HEK293 (cell line): ENCODE measurements around the gene FAM118B.

Source experiments
- CTCF ChIA-PET: fragments of 350-600 bp; formaldehyde crosslinking; extraction: SDS; loops from one replicate; lab custom pipeline; 2021; ENCODE audit warnings: antibody characterized with exemption; lab: Yijun Ruan, JAX
- POLR2A ChIA-PET: fragments of 300-600 bp; formaldehyde crosslinking; extraction: SDS; loops from one replicate; lab custom pipeline; 2020; ENCODE audit warnings: antibody characterized with exemption, inconsistent platforms; lab: Yijun Ruan, JAX
- H3K27ac ChIP-seq: fragments of 200-500 bp; sonication (Bioruptor generic); 2 replicates; pipeline ENCODE4 v1.5.1; 2014; ENCODE audit warnings: low read depth, low read length, control low read depth, inconsistent platforms; ENCODE audit errors: extremely low read depth
- H3K36me3 ChIP-seq, 2 experiments: fragments of 200-500 bp in 1 of 2; sonication (Bioruptor generic) in 1 of 2; 1 replicate in 1 of 2; 2 replicates in 1 of 2; pipeline ENCODE4 v1.5.1; 2014 to 2017; ENCODE audit warnings: inconsistent platforms in 2 of 2, low read length in 2 of 2; ENCODE audit not compliant: control insufficient read depth in 2 of 2, insufficient read depth in 1 of 2
- H3K4me1 ChIP-seq: fragments of 200-500 bp; sonication (Bioruptor generic); 2 replicates; pipeline ENCODE4 v1.5.1; 2014; ENCODE audit warnings: mild to moderate bottlenecking, low read length, inconsistent platforms; ENCODE audit not compliant: control insufficient read depth, insufficient read depth
- H3K4me3 ChIP-seq: 2 replicates; pipeline ENCODE4 v1.5.1; 2011; ENCODE audit warnings: low read depth, mild to moderate bottlenecking, control low read depth, low read length, moderate library complexity
- H3K9me3 ChIP-seq: fragments of 200-500 bp; sonication (Bioruptor generic); 2 replicates; pipeline ENCODE4 v1.5.1; 2014; ENCODE audit warnings: low read depth, low read length, inconsistent platforms; ENCODE audit not compliant: control insufficient read depth, insufficient read depth
- HIC1 ChIP-seq: fragments of 450-650 bp; formaldehyde crosslinking; IDR thresholded peaks from 2 replicates; pipeline ENCODE4 v1.5.1; 2016; ENCODE audit warnings: missing biosample characterization, missing genetic modification characterization
- HOXD13 ChIP-seq: sonication (generic); formaldehyde crosslinking; IDR thresholded peaks from 2 replicates; pipeline ENCODE4 v1.8.0; 2022; ENCODE audit warnings: missing genetic modification reagents, borderline replicate concordance
- KLF8 ChIP-seq: fragments of 450-650 bp; formaldehyde crosslinking; IDR thresholded peaks from 2 replicates; pipeline ENCODE4 v1.5.1; 2016; ENCODE audit warnings: missing biosample characterization, missing genetic modification characterization
- OVOL3 ChIP-seq: fragments of 450-650 bp; formaldehyde crosslinking; IDR thresholded peaks from 2 replicates; pipeline ENCODE4 v1.5.1; 2016; ENCODE audit warnings: missing biosample characterization, missing genetic modification characterization
- SP2 ChIP-seq: fragments of 450-650 bp; formaldehyde crosslinking; IDR thresholded peaks from 2 replicates; pipeline ENCODE4 v1.5.1; 2016; ENCODE audit warnings: missing biosample characterization, missing genetic modification characterization
- ZNF146 ChIP-seq: fragments of 450-650 bp; formaldehyde crosslinking; IDR thresholded peaks from 2 replicates; pipeline ENCODE4 v1.5.1; 2016; ENCODE audit warnings: missing biosample characterization, missing genetic modification characterization
- ZNF174 ChIP-seq: fragments of 450-650 bp; formaldehyde crosslinking; IDR thresholded peaks from 2 replicates; pipeline ENCODE4 v1.5.0; 2017; ENCODE audit warnings: missing biosample characterization, mild to moderate bottlenecking, missing genetic modification characterization
- ZNF23 ChIP-seq: fragments of 450-650 bp; formaldehyde crosslinking; IDR thresholded peaks from 2 replicates; pipeline ENCODE4 v1.5.1; 2016; ENCODE audit warnings: missing biosample characterization, missing genetic modification characterization, borderline replicate concordance
- ZNF311 ChIP-seq: fragments of 450-650 bp; formaldehyde crosslinking; IDR thresholded peaks from 2 replicates; pipeline ENCODE4 v1.5.1; 2017; ENCODE audit warnings: missing biosample characterization, missing genetic modification characterization, borderline replicate concordance
- ZNF510 ChIP-seq: fragments of 450-650 bp; formaldehyde crosslinking; IDR thresholded peaks from 2 replicates; pipeline ENCODE4 v1.5.1; 2018; ENCODE audit warnings: mild to moderate bottlenecking, missing genetic modification characterization, missing biosample characterization; ENCODE audit not compliant: insufficient replicate concordance
- ZNF560 ChIP-seq: fragments of 450-650 bp; formaldehyde crosslinking; IDR thresholded peaks from 2 replicates; pipeline ENCODE4 v1.5.1; 2017; ENCODE audit warnings: missing biosample characterization, missing genetic modification characterization, borderline replicate concordance
- TF ChIP-seq, protein P1 (sequence below): fragments of 450-650 bp; formaldehyde crosslinking; IDR thresholded peaks from 2 replicates; pipeline ENCODE4 v1.5.1; 2016; ENCODE audit warnings: missing biosample characterization, missing genetic modification characterization
- TF ChIP-seq, protein P2 (sequence below): fragments of 450-650 bp; formaldehyde crosslinking; IDR thresholded peaks from 2 replicates; pipeline ENCODE4 v1.5.1; 2016; ENCODE audit warnings: missing biosample characterization, missing genetic modification characterization

Gene FAM118B

DNA sequence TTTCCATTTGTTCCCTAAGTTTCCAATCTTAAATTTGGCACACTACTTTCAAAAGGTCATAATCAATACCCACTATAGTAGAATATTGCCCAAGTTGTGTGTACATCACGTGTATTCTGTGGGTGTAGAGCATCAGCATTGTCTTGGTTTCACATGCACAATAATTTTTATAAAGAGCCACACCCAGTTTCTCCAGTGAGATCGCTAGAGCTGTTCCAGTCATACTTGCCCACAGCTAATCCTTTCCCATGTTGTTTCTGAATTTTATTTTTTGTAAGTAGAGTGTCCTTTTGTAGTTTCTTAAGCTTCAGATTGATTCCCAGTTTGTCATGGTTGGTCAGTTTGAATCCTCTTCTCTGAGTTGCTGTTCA, 13.7 kb downstream of the FAM118B start (continued):
- no peak for TF ChIP-seq ZNF23
- TF ChIP-seq OVOL3 (tag by site-specific recombination) = no peak
- TF ChIP-seq HIC1 (tag by site-specific recombination) = no peak
- TF ChIP-seq, all 188 proteins: peak for 0

DNA sequence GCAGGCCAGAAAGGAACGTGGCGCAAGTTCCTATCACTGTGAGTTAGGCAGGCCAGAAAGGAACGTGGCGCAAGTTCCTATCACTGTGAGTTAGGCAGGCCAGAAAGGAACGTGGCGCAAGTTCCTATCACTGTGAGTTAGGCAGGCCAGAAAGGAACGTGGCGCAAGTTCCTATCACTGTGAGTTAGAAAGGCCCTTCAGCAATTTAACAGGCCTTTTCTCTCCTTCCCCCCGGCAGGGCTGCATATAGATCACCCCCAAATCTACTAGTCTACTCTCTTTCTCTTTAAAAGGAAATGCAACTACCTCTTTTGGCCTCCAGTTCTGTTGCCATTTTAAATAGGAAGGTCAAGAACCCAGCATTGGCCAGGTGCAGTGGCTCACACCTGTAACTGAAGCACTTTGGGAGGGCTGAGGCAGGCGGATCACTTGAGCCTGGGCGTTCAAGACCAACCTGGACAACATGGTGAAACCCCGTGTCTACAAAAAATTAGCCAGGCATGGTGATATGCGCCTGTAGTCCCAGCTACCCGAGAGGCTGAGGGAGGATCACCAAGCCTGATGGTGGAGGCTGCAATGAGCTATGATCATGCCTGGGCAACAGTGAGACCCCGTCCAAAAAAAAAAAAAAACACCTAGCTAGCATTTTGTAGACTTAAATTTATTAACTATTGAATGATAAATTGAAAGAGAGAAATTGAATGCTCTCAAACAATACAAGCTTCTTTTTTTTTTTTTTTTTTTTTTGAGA, 14.9 kb downstream of the FAM118B start:
- POLR2A ChIA-PET = interaction anchor here (0.6 to 0.7 kb wide), 2 partner anchors 226 to 288 kb away, joined by 4 read pairs; no protein-coding TSS in a partner anchor
- Histone ChIP-seq H3K9me3 (no peaks in the 10 kb centered on the region), H3K36me3 (peaks cover 0 to 6% of the 10 kb centered on the region in 2 experiments; a peak in 1 of 3 replicates), H3K27ac (no peak overlapping the region), H3K4me3 (no peak overlapping the region), H3K4me1 (peaks cover 3% of the 10 kb centered on the region; the same call in 1 of the 2 replicates)
- CTCF ChIA-PET = no interaction called here
- TF ChIP-seq KLF8 (tag by site-specific recombination) (no peak), ZNF146 (tag by site-specific recombination) (no peak), ZNF174 (no peak), ZNF560 (tag by site-specific recombination) (no peak), ZNF311 (tag by site-specific recombination) (no peak), ZNF510 (tag by site-specific recombination) (no peak), HOXD13 (CRISPR knock-in tag) (no peak), SP2 (tag by site-specific recombination) (no peak)
- TF ChIP-seq, protein P1, sequence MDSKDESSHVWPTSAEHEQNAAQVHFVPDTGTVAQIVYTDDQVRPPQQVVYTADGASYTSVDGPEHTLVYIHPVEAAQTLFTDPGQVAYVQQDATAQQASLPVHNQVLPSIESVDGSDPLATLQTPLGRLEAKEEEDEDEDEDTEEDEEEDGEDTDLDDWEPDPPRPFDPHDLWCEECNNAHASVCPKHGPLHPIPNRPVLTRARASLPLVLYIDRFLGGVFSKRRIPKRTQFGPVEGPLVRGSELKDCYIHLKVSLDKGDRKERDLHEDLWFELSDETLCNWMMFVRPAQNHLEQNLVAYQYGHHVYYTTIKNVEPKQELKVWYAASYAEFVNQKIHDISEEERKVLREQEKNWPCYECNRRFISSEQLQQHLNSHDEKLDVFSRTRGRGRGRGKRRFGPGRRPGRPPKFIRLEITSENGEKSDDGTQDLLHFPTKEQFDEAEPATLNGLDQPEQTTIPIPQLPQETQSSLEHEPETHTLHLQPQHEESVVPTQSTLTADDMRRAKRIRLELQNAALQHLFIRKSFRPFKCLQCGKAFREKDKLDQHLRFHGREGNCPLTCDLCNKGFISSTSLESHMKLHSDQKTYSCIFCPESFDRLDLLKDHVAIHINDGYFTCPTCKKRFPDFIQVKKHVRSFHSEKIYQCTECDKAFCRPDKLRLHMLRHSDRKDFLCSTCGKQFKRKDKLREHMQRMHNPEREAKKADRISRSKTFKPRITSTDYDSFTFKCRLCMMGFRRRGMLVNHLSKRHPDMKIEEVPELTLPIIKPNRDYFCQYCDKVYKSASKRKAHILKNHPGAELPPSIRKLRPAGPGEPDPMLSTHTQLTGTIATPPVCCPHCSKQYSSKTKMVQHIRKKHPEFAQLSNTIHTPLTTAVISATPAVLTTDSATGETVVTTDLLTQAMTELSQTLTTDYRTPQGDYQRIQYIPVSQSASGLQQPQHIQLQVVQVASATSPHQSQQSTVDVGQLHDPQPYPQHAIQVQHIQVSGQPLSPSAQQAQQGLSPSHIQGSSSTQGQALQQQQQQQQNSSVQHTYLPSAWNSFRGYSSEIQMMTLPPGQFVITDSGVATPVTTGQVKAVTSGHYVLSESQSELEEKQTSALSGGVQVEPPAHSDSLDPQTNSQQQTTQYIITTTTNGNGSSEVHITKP = no peak
- TF ChIP-seq, protein P2, sequence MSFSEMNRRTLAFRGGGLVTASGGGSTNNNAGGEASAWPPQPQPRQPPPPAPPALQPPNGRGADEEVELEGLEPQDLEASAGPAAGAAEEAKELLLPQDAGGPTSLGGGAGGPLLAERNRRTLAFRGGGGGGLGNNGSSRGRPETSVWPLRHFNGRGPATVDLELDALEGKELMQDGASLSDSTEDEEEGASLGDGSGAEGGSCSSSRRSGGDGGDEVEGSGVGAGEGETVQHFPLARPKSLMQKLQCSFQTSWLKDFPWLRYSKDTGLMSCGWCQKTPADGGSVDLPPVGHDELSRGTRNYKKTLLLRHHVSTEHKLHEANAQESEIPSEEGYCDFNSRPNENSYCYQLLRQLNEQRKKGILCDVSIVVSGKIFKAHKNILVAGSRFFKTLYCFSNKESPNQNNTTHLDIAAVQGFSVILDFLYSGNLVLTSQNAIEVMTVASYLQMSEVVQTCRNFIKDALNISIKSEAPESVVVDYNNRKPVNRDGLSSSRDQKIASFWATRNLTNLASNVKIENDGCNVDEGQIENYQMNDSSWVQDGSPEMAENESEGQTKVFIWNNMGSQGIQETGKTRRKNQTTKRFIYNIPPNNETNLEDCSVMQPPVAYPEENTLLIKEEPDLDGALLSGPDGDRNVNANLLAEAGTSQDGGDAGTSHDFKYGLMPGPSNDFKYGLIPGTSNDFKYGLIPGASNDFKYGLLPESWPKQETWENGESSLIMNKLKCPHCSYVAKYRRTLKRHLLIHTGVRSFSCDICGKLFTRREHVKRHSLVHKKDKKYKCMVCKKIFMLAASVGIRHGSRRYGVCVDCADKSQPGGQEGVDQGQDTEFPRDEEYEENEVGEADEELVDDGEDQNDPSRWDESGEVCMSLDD = no peak
